H1 (cell line): ENCODE measurements around the gene ULK1. TPM values are rescaled to one million over a fixed set of nuclear protein-coding genes. Genes with fewer than 3 reads are reported as not detected.

Source experiments
- CTCF ChIA-PET: fragments of 300-600 bp; sonication (Branson Sonifier 250); formaldehyde crosslinking; loops from one replicate; lab custom pipeline; 2021; ENCODE audit not compliant: partially characterized antibody; lab: Charles Lee
- POLR2A ChIA-PET: fragments of 300-600 bp; sonication (Branson Sonifier 250); formaldehyde crosslinking; loops from one replicate; lab custom pipeline; 2021; ENCODE audit warnings: inconsistent platforms; ENCODE audit not compliant: partially characterized antibody; lab: Charles Lee
- DNase-seq, 2 experiments: peaks; one replicate each; pipeline versions ENCODE4 v3.0.0 to v3.0.0-alpha.2; 2010 to 2022; ENCODE audit warnings: low spot score in 2 of 2, low read depth in 1 of 2, mixed read lengths in 1 of 2
- FAIRE-seq: peaks from 2 replicates; lab custom pipeline; 2011; peaks lifted over from hg19 to GRCh38; lab: Jason Lieb, UNC
- H2AFZ ChIP-seq: 2 replicates; pipeline ENCODE4 v1.8.1; 2012; ENCODE audit warnings: low read length, inconsistent platforms
- H2AK5ac ChIP-seq: 2 replicates; pipeline ENCODE4 v1.6.1; 2013; ENCODE audit warnings: low read depth, low read length
- H2BK120ac ChIP-seq: replicated peaks from 2 replicates; pipeline ENCODE3; 2013; ENCODE audit warnings: low read depth, low read length, inconsistent platforms
- H2BK12ac ChIP-seq: 2 replicates; pipeline ENCODE4 v1.6.1; 2013; ENCODE audit warnings: low read depth, low read length
- H2BK15ac ChIP-seq: 2 replicates; pipeline ENCODE4 v1.6.1; 2013; ENCODE audit warnings: low read length
- H2BK20ac ChIP-seq: 2 replicates; pipeline ENCODE4 v1.6.1; 2013; ENCODE audit warnings: low read length
- H2BK5ac ChIP-seq: 2 replicates; pipeline ENCODE4 v1.6.1; 2013; ENCODE audit warnings: low read depth, low read length
- H3K14ac ChIP-seq: 2 replicates; pipeline ENCODE4 v1.6.1; 2013; ENCODE audit warnings: inconsistent platforms; ENCODE audit not compliant: insufficient read length
- H3K18ac ChIP-seq: 2 replicates; pipeline ENCODE4 v1.6.1; 2013; ENCODE audit warnings: low read length; ENCODE audit errors: extremely low read depth
- H3K23ac ChIP-seq: 2 replicates; pipeline ENCODE4 v1.6.1; 2013; ENCODE audit warnings: inconsistent platforms; ENCODE audit not compliant: insufficient read length
- H3K23me2 ChIP-seq: 2 replicates; pipeline ENCODE4 v1.6.1; 2013; ENCODE audit warnings: low read depth, low read length
- H3K27ac ChIP-seq: 2 replicates; pipeline ENCODE4 v1.6.1; 2011; ENCODE audit warnings: low read depth, low read length, inconsistent platforms
- H3K27me3 ChIP-seq, 4 experiments: replicated peaks in 1 of 4; 1 replicate in 1 of 4; 2 replicates in 3 of 4; pipeline versions ENCODE4 v1.6.1 to v1.8.1; 2011 to 2013; ENCODE audit warnings: low read length in 3 of 4, mild to moderate bottlenecking in 3 of 4, inconsistent platforms in 2 of 4, mixed read lengths in 2 of 4, moderate library complexity in 1 of 4; ENCODE audit not compliant: control insufficient read depth in 3 of 4, insufficient read depth in 3 of 4; ENCODE audit errors: extremely low read depth in 1 of 4
- H3K36me3 ChIP-seq, 4 experiments: 2 replicates each; pipeline versions ENCODE4 v1.6.1 to v1.8.1; 2011 to 2013; ENCODE audit warnings: mild to moderate bottlenecking in 4 of 4, low read length in 3 of 4, moderate library complexity in 2 of 4, control low read depth in 1 of 4, inconsistent platforms in 1 of 4; ENCODE audit not compliant: insufficient read depth in 4 of 4, control insufficient read depth in 2 of 4
- H3K4ac ChIP-seq: replicated peaks from 2 replicates; pipeline ENCODE3; 2013; ENCODE audit warnings: low read length, low read depth, mixed read lengths, inconsistent platforms; ENCODE audit not compliant: insufficient read length
- H3K4me1 ChIP-seq, 4 experiments: replicated peaks in 1 of 4; 1 replicate in 1 of 4; 2 replicates in 3 of 4; pipeline versions ENCODE4 v1.6.1 to v1.8.1; 2011 to 2013; ENCODE audit warnings: low read length in 3 of 4, inconsistent platforms in 2 of 4, mixed read lengths in 1 of 4; ENCODE audit not compliant: insufficient read depth in 4 of 4, control insufficient read depth in 3 of 4
- H3K4me2 ChIP-seq, 2 experiments: 2 replicates each; pipeline versions ENCODE4 v1.6.1 to v1.8.1; 2011 to 2013; ENCODE audit warnings: low read depth in 2 of 2, low read length in 2 of 2, control low read depth in 1 of 2, inconsistent platforms in 1 of 2, mild to moderate bottlenecking in 1 of 2; ENCODE audit not compliant: insufficient read depth in 1 of 2
- H3K4me3 ChIP-seq, 4 experiments: fragments of 200-600, 300-600 bp in 1 of 4; sonication (generic), shearing (Covaris generic), sonication (Bioruptor Twin) in 1 of 4; 2 replicates each; pipeline versions ENCODE4 v1.5.1 to v1.8.1; 2011 to 2016; ENCODE audit warnings: low read length in 4 of 4, low read depth in 3 of 4, control low read depth in 2 of 4, inconsistent platforms in 2 of 4, mild to moderate bottlenecking in 2 of 4, mixed read lengths in 1 of 4, moderate library complexity in 1 of 4; ENCODE audit not compliant: insufficient read depth in 2 of 4; ENCODE audit errors: extremely low read depth in 1 of 4
- H3K56ac ChIP-seq: replicated peaks from 2 replicates; pipeline ENCODE3; 2013; ENCODE audit warnings: low read depth, mild to moderate bottlenecking, mixed read lengths, low read length, inconsistent platforms; ENCODE audit not compliant: insufficient read length
- H3K79me1 ChIP-seq: 2 replicates; pipeline ENCODE4 v1.6.1; 2013; ENCODE audit warnings: low read depth, low read length, control low read depth
- H3K79me2 ChIP-seq, 2 experiments: 2 replicates each; pipeline versions ENCODE4 v1.6.1 to v1.8.1; 2012 to 2013; ENCODE audit warnings: low read length in 2 of 2, mild to moderate bottlenecking in 2 of 2, inconsistent platforms in 1 of 2; ENCODE audit not compliant: insufficient read depth in 2 of 2, control insufficient read depth in 1 of 2
- H3K9ac ChIP-seq, 4 experiments: replicated peaks in 1 of 4; 1 replicate in 1 of 4; 2 replicates in 3 of 4; pipeline versions ENCODE4 v1.6.1 to v1.8.1; 2011 to 2013; ENCODE audit warnings: low read depth in 3 of 4, low read length in 3 of 4, control low read depth in 2 of 4, mild to moderate bottlenecking in 2 of 4, moderate library complexity in 2 of 4, inconsistent platforms in 1 of 4; ENCODE audit errors: extremely low read depth in 1 of 4
- H3K9me3 ChIP-seq, 2 experiments: 2 replicates each; pipeline versions ENCODE4 v1.6.1 to v1.8.1; 2012 to 2013; ENCODE audit warnings: mild to moderate bottlenecking in 2 of 2, moderate library complexity in 2 of 2, control low read depth in 1 of 2, inconsistent platforms in 1 of 2, low read depth in 1 of 2, low read length in 1 of 2, mixed read lengths in 1 of 2; ENCODE audit not compliant: insufficient read depth in 2 of 2
- H4K20me1 ChIP-seq, 2 experiments: replicated peaks in 1 of 2; 2 replicates each; pipeline versions ENCODE3 to v1.8.1; 2011 to 2013; ENCODE audit warnings: inconsistent platforms in 2 of 2, low read length in 2 of 2, mild to moderate bottlenecking in 1 of 2; ENCODE audit not compliant: insufficient read depth in 2 of 2, control insufficient read depth in 1 of 2
- H4K5ac ChIP-seq: 2 replicates; pipeline ENCODE4 v1.6.1; 2013; ENCODE audit warnings: low read length, low read depth, mixed read lengths, inconsistent platforms; ENCODE audit not compliant: insufficient read length
- H4K8ac ChIP-seq: 2 replicates; pipeline ENCODE4 v1.8.0; 2013; ENCODE audit warnings: mild to moderate bottlenecking, moderate library complexity, low read length, inconsistent platforms; ENCODE audit not compliant: insufficient read depth; ENCODE audit errors: extremely low read depth
- H4K91ac ChIP-seq: replicated peaks from 2 replicates; pipeline ENCODE3; 2013; ENCODE audit warnings: low read length, mixed read lengths, inconsistent platforms; ENCODE audit not compliant: insufficient read length
- BACH1 ChIP-seq: IDR thresholded peaks from 2 replicates; pipeline ENCODE4 v1.6.1; 2012; ENCODE audit warnings: low read length, improper control_type of control experiment
- BRCA1 ChIP-seq: IDR thresholded peaks from 2 replicates; pipeline ENCODE4 v1.6.1; 2012; ENCODE audit warnings: low read depth, low read length, improper control_type of control experiment
- EP300 ChIP-seq, 2 experiments: IDR thresholded peaks; 1 replicate in 1 of 2; 2 replicates in 1 of 2; pipeline ENCODE4 v1.6.1; 2011 to 2012; ENCODE audit warnings: low read depth in 2 of 2, low read length in 2 of 2, mild to moderate bottlenecking in 2 of 2, borderline replicate concordance in 1 of 2, inconsistent platforms in 1 of 2, moderate library complexity in 1 of 2
- EZH2 ChIP-seq: fragments of 200-600 bp; sonication (generic); IDR thresholded peaks from 2 replicates; pipeline ENCODE4 v1.7.1; 2012; ENCODE audit warnings: low read depth, mild to moderate bottlenecking, moderate library complexity, low read length, inconsistent platforms; ENCODE audit not compliant: severe bottlenecking
- KDM4A ChIP-seq: IDR thresholded peaks from one replicate; pipeline ENCODE4 v1.7.1; 2012; ENCODE audit warnings: low read depth, mild to moderate bottlenecking, moderate library complexity, low read length, inconsistent platforms; ENCODE audit not compliant: severe bottlenecking
- NANOG ChIP-seq: IDR thresholded peaks from 2 replicates; pipeline ENCODE4 v1.6.1; 2011; ENCODE audit warnings: low read length, low read depth, mild to moderate bottlenecking, inconsistent platforms; ENCODE audit not compliant: insufficient read depth, poor library complexity, severe bottlenecking
- PHF8 ChIP-seq: fragments of 200-600 bp; sonication (generic); conservative IDR thresholded peaks from 2 replicates; pipeline ENCODE4 v1.7.1; 2012; ENCODE audit warnings: low read depth, mild to moderate bottlenecking, inconsistent platforms, low read length, moderate library complexity
- POLR2AphosphoS5 ChIP-seq: IDR thresholded peaks from 2 replicates; pipeline ENCODE4 v1.6.1; 2011; ENCODE audit warnings: low read depth, low read length
- USF2 ChIP-seq: IDR thresholded peaks from 2 replicates; pipeline ENCODE4 v1.6.1; 2011; ENCODE audit warnings: low read length, improper control_type of control experiment
- WGBS, 2 experiments: shearing (Covaris generic) in 1 of 2; methylation state at CpG; one replicate each; pipeline versions ENCODE4 v1.1.6 to v1.1.7; 2013 to 2015; ENCODE audit warnings: low lambda C conversion rate in 2 of 2, mixed read lengths in 2 of 2, inconsistent platforms in 1 of 2, low coverage in 1 of 2, missing lambda C conversion rate in 1 of 2; ENCODE audit not compliant: insufficient replicate concordance in 2 of 2, insufficient coverage in 1 of 2, insufficient read length in 1 of 2; ENCODE audit errors: extremely low coverage in 1 of 2, missing lambda C conversion rate in 1 of 2; 5-methylcytosine and 5-hydroxymethylcytosine counted together
- polyA plus RNA-seq, 7 experiments: library from polyadenylated mRNA; depleted of rRNA in 3 of 7; stranded (reverse) in 5 of 7; unstranded in 2 of 7; fragments of >200 nt in 5 of 7; fragments of 200-250 nt in 2 of 7; gene quantifications; 1 replicate in 5 of 7; 2 replicates in 1 of 7; 4 replicates in 1 of 7; pipeline versions ENCODE4 v1.2.1 to v1.2.3, GENCODE V29; 2011 to 2013; ENCODE audit warnings: missing spikeins in 2 of 7, mixed read lengths in 2 of 7
- total RNA-seq: library from RNA; stranded (reverse); fragmentation: NEBNext Ultra II Directional; extraction: Animal tissue kit (Norgen Biotek cat#: 25700); gene quantifications from 2 replicates; pipeline ENCODE4 v1.2.1, GENCODE V29; 2021

Gene ULK1
- total and polyA plus RNA-seq, 2 of the 8 experiments (the other 6 are each of a cell fraction or from before 2014, with no cell fraction given) = 13.0 to 44.1 TPM

GRCh38 chr12:131949431-131950181, 55.2 kb downstream of the ULK1 start, which contains the start of gene EP400:
Gene EP400 (plus strand): TSS chr12:131949942. CDS start chr12:131960620, 10,678 bp downstream.
- Histone ChIP-seq H3K56ac (peak within 1 kb of the TSS; percentile 46), H2BK120ac (no peak within 1 kb of the TSS), H4K8ac (peak within 1 kb of the TSS; percentile 89), H3K23ac (no peak within 1 kb of the TSS), H4K5ac (no peak within 1 kb of the TSS), H3K79me1 (no peaks in the 10 kb centered on the region), H3K14ac (no peak within 1 kb of the TSS), H2AFZ (peak within 1 kb of the TSS; percentile 94), H4K20me1 (peaks cover 0 to 8% of the 10 kb centered on the region in 2 experiments), H4K91ac (peak within 1 kb of the TSS; percentile 91), H3K9ac (peak within 1 kb of the TSS; percentile 71 to 91 (median 76); a peak in 6 of 7 replicates), H2BK5ac (no peak within 1 kb of the TSS; the same call in 1 of the 2 replicates), H2AK5ac (no peak within 1 kb of the TSS), H3K4me2 (peak within 1 kb of the TSS; percentile 51 to 73), H3K4ac (peak within 1 kb of the TSS; percentile 23), H3K4me3 (peak within 1 kb of the TSS; percentile 62 to 92 (median 84)), H2BK20ac (no peak within 1 kb of the TSS), H3K79me2 (peaks cover 9 to 41% of the 10 kb centered on the region in 2 experiments; a peak in 3 of 4 replicates), H3K27ac (peak within 1 kb of the TSS; percentile 32; the same call in 1 of the 2 replicates), H3K4me1 (peaks cover 0 to 4% (median 1%) of the 10 kb centered on the region in 4 experiments; a peak in 5 of 7 replicates), H2BK15ac (peak within 1 kb of the TSS; percentile 95; the same call in 1 of the 2 replicates), H3K27me3 (no peaks in the 10 kb centered on the region), H3K36me3 (peaks cover 0 to 4% (median 2%) of the 10 kb centered on the region in 4 experiments; a peak in 3 of 8 replicates), H3K18ac (peak within 1 kb of the TSS; percentile 60), H3K9me3 (no peaks in the 10 kb centered on the region), H3K23me2 (no peaks in the 10 kb centered on the region; the same call in 1 of the 2 replicates), H2BK12ac (peak within 1 kb of the TSS; percentile 90; the same call in 1 of the 2 replicates)
- ChIA-PET CTCF (interaction anchor here (1.7 kb wide), 1 partner anchor 14 kb away, joined by 6 read pairs; no protein-coding TSS in a partner anchor), POLR2A (interaction anchor here (1.0 to 2.0 kb wide), 11 partner anchors 9 to 174 kb away, joined by 3 to 9 read pairs (median 3); partner anchors contain the start of gene PUS1)
- 18% methylated on average over 21 of the region's 97 CpGs; no CpG with 5 or more reads in 1 of the 2 experiments for WGBS, 2 experiments
- DNase-seq (peak; percentile 64 to 94), FAIRE-seq (no peak)
- TF ChIP-seq USF2 = no peak
- TF ChIP-seq POLR2AphosphoS5 = peak; percentile 47
- TF ChIP-seq NANOG = peak; percentile 46
- TF ChIP-seq BACH1 = no peak
- TF ChIP-seq KDM4A = peak; percentile 41
- TF ChIP-seq PHF8 = peak; percentile 68
- peak; percentile 53; the same call in 1 of the 2 replicates for TF ChIP-seq BRCA1
- TF ChIP-seq EP300 (IDR thresholded peaks at IDR 0.05; ENCODE audit: borderline replicate concordance in 1 of 2, low read depth in 2 of 2, low read length in 2 of 2) = 0 out of 3 replicates have a peak, but pooled peaks of 1 of the 2 experiments have one; percentile 57
- no peak for TF ChIP-seq EZH2
